H7 (cell line): ENCODE measurements around the gene VTN. TPM values are rescaled to one million over a fixed set of nuclear protein-coding genes. Genes with fewer than 3 reads are reported as not detected.

Experiments used
- DNase-seq: peaks from one replicate; pipeline ENCODE4 v3.0.0; 2012
- H3K27me3 ChIP-seq: 2 replicates; pipeline ENCODE4 v1.6.0; 2011; ENCODE audit warnings: mild to moderate bottlenecking, low read length; ENCODE audit not compliant: control insufficient read depth, insufficient read depth
- H3K36me3 ChIP-seq: replicated peaks from 2 replicates; pipeline ENCODE4 v1.5.1; 2011; ENCODE audit warnings: low read length; ENCODE audit not compliant: control insufficient read depth, insufficient read depth
- H3K4me3 ChIP-seq: 2 replicates; pipeline ENCODE4 v1.5.1; 2011; ENCODE audit warnings: low read depth, mild to moderate bottlenecking, control low read depth, low read length, moderate library complexity; ENCODE audit not compliant: insufficient read depth
- total RNA-seq: library from RNA; depleted of rRNA; stranded (reverse); fragments of >200 nt; shearing (Covaris generic); gene quantifications from 2 replicates; pipeline ENCODE4 v1.2.3, GENCODE V29; 2014

The VTN gene
- total RNA-seq, 1 experiment from 2014 or later, result 0.14 TPM

- H3K27me3 ChIP-seq, result peaks cover 11% of the 10 kb centered on the region
- H3K4me3 ChIP-seq, result no peak overlapping the region
- no peaks in the 10 kb centered on the region for H3K36me3 ChIP-seq
- no peak for DNase-seq
These were observed 20.0 kb upstream of the VTN start for GRCh38 chr17:28390141-28390540.

GRCh38 chr17:28388106-28388505 is 18.0 kb upstream of the VTN start:
- H3K36me3 ChIP-seq, result no peaks in the 10 kb centered on the region
- no peak for DNase-seq
- peaks cover 31% of the 10 kb centered on the region for H3K27me3 ChIP-seq
- no peak overlapping the region for H3K4me3 ChIP-seq

- peaks cover 47% of the 10 kb centered on the region for H3K27me3 ChIP-seq
These were observed 16.3 kb upstream of the VTN start for GRCh38 chr17:28386391-28386790.

DNA sequence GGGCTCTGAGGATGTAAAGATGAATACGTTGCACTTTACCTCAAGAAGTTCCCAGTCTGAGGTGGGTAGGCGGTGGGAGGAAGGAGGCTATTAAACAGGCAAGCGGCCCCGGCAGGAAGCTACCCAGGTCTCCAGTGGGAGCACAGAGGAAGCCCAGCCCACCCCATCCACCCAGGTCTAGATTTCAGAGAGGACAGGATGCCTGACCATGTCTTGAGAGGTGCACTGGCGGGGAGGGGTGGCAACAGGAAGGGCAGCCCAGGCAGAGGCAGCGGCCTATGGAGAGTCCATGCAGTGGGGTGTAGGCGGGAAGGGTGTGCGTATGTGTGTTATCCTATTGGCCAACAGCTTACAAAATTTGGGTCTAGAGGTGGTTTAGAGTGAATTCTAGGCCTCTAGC is 15.3 kb upstream of the VTN start:
- peaks cover 57% of the 10 kb centered on the region for H3K27me3 ChIP-seq
- peak overlapping the region; percentile 63; the same call in 1 of the 2 replicates for H3K4me3 ChIP-seq
- no peak for DNase-seq
- no peaks in the 10 kb centered on the region for H3K36me3 ChIP-seq

More at GRCh38 chr17:28386391-28386790, 16.3 kb upstream of the VTN start:
- H3K4me3 ChIP-seq, result no peak overlapping the region
- no peak for DNase-seq
- no peaks in the 10 kb centered on the region for H3K36me3 ChIP-seq

GRCh38 chr17:28385037-28385400 is 14.9 kb upstream of the VTN start:
- DNase-seq, result no peak
- Histone ChIP-seq H3K27me3 (peaks cover 61% of the 10 kb centered on the region), H3K4me3 (peak overlapping the region; percentile 63), H3K36me3 (no peaks in the 10 kb centered on the region)

DNA sequence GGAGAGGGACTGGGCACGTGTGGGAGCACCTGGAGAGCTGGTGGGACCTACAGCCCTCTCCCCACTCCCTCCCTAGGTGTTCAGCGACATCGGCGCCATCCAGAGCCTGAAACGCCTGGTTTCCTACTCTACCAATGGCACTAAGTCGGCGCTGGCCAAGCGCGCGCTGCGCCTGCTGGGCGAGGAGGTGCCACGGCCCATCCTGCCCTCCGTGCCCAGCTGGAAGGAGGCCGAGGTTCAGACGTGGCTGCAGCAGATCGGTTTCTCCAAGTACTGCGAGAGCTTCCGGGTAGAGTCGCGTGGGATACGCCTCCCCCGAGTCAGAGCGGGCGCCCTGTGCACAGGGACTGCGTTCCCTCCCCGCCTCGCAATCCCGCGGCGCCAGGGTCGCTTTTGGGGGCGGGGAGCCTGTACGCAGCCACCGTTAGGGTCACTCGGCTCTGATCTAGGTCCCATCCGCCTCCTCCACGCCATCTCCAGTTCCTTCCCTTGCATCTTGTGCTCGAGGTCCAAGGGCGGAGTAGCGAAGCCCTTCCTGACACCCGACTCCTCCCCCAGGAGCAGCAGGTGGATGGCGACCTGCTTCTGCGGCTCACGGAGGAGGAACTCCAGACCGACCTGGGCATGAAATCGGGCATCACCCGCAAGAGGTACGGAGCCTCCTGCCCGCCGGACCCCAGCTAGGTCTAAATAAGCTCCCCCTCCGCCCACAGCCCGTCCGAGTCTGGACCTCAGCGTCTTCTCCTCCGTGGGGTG is 14.4 kb upstream of the VTN start:
- H3K4me3 ChIP-seq, result peak overlapping the region; percentile 63
- DNase-seq, result no peak
- no peaks in the 10 kb centered on the region for H3K36me3 ChIP-seq
- peaks cover 63% of the 10 kb centered on the region for H3K27me3 ChIP-seq

DNA sequence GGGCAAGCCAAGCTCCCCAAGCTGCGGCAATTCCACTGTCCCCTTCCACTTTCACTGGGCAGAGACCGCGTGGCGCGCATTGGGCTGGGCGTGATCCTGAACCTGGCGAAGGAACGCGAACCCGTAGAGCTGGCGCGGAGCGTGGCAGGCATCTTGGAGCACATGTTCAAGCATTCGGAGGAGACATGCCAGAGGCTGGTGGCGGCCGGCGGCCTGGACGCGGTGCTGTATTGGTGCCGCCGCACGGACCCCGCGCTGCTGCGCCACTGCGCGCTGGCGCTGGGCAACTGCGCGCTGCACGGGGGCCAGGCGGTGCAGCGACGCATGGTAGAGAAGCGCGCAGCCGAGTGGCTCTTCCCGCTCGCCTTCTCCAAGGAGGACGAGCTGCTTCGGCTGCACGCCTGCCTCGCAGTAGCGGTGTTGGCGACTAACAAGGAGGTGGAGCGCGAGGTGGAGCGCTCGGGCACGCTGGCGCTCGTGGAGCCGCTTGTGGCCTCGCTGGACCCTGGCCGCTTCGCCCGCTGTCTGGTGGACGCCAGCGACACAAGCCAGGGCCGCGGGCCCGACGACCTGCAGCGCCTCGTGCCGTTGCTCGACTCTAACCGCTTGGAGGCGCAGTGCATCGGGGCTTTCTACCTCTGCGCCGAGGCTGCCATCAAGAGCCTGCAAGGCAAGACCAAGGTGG is 11.2 kb upstream of the VTN start:
- Histone ChIP-seq H3K36me3 (no peaks in the 10 kb centered on the region), H3K4me3 (peak overlapping the region; percentile 38), H3K27me3 (peaks cover 65% of the 10 kb centered on the region)
- DNase-seq, result peak; percentile 85

DNA sequence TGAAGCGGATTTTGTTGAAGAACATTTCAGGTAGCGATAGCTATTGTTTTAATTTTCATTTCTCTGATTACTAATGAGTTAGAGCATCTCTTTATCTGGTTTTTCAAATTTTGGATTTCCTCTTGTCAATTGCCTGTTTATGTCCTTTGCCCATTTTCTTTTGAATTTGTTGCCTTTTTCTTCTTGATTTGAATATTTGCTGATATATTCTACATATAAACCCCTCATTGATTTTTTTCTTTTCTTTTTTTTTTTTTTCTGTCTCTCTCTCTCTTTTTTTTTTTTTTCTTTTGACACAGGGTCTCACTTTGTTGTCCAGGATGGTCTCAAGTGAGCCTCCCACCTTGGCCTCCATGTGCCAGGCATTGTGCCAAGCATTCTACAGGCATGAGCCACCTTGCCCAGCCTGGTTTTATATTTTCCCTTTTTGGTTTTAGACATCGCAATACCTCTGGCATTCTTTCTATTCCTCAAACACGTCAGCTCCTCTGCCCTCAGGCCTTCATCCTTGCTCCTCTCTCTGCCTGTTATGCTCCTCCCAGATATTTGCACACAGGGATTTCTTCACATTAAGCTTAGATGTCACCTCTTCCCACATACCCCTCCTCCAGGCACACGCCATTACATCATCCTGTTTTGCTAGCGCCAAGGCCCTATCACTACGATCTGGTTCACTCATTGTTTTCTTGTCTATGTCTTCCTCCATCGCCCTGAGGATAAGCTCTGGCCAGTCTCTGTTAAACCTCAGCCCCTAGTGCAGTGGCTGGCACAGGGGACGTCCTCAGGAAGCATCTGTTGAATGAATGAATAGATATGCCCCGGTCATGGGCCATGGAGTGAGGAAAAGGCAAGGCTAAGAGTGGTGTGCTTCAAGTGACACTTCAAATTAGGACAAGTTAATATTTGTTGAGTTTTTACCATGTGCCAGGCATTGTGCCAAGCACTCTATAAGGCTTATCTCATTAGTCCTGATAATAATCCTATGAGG is 10.0 kb upstream of the VTN start:
- no peak for DNase-seq
- H3K27me3 ChIP-seq, result peaks cover 54% of the 10 kb centered on the region
- no peak overlapping the region for H3K4me3 ChIP-seq
- no peaks in the 10 kb centered on the region for H3K36me3 ChIP-seq

DNA sequence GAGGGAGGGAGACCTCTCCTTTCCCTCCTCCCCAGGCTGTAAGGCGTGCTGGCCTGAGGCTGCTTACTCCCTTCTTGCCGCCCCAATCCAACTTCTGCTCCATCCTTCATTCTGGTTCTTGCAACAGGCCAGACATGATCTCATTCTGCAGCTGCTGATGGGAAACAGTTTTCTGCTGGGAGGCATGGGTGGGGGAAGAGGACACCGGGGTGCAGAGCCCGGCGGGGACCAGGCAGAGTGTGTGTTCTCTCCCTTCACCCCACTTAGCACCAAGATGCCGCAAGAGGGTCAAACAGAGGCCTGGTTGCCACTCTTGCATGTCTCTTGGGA is 2.8 kb upstream of the VTN start:
- no peaks in the 10 kb centered on the region for H3K36me3 ChIP-seq
- no peak for DNase-seq
- H3K4me3 ChIP-seq, result no peak overlapping the region
- peaks cover 20% of the 10 kb centered on the region for H3K27me3 ChIP-seq

DNA sequence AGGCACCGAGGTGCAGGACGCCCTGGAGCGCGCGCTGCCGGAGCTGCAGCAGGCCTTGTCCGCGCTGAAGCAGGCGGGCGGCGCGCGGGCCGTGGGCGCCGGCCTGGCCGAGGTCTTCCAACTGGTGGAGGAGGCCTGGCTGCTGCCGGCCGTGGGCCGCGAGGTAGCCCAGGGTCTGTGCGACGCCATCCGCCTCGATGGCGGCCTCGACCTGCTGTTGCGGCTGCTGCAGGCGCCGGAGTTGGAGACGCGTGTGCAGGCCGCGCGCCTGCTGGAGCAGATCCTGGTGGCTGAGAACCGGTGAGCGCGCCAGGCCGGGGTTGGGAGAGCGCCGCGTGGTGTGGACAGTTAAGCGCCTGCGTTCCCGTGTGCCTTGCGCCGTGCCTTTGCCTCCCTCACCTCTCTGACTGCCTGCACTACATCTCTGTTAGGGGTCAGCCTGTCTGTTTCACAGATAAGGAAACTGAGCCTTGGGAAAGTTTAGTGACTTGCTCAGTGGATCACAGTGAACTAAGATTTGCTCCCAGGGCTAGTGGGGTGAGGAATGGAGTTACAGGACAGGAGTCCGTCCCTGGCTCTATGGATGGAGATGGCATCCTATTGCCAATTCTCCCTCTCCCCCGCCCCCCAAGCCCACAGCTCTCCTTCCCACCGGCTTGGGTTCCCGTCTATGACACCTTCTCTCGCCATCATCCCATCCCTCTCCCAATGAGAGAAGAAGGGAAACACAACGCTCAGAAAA is 2.3 kb upstream of the VTN start:
- Histone ChIP-seq H3K27me3 (peaks cover 20% of the 10 kb centered on the region), H3K4me3 (peak overlapping the region; percentile 60), H3K36me3 (no peaks in the 10 kb centered on the region)
- peak; percentile 79 for DNase-seq

- peak; percentile 99 for DNase-seq
- Histone ChIP-seq H3K27me3 (peaks cover 20% of the 10 kb centered on the region), H3K4me3 (peak within 1 kb of the TSS; percentile 60), H3K36me3 (no peaks in the 10 kb centered on the region)
These were observed 1.4 kb upstream of the VTN start, which contains the start of gene SARM1 for GRCh38 chr17:28371245-28372202. Gene SARM1 (plus strand): TSS chr17:28371694. CDS start chr17:28372033, 339 bp downstream.

DNA sequence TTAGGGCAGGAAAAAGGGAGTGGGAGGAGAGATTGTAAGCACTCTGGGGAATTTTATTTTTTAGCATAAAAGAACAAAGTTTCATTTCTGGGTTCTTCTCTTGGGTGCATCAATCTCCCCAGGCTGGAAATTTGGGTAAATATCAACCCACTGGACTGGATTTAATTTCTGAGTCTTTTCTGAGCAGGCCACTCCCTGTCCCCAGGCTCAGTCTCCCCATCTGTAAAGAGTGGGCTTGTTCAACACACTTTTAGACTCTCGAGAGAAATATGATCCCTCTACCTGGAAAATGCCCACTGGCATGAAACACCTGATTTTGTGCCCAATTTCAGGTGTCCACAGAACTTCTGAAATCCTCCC is 617 bp upstream of the VTN start:
- peaks cover 20% of the 10 kb centered on the region for H3K27me3 ChIP-seq
- H3K36me3 ChIP-seq, result no peaks in the 10 kb centered on the region
- 0 out of 2 replicates have a peak overlapping the region, but pooled peaks have one; percentile 12 for H3K4me3 ChIP-seq
- no peak for DNase-seq

DNA sequence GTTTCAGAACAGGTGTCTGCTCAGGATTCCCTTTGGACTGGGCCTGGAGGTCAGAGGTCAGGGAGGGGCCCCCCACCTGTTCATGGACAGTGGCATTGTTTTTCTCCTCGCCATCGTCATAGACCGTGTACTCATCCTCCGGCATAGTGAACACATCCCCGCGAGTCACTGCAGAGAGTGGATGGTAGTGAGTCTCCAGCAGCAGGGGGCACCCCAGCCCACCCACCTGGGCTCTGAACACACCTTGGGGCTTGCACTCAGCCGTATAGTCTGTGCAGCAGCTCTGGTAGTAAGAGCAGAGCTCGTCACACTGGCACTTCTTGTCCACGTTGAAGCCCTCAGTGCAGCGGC is 448 bp downstream of the VTN start:
- H3K27me3 ChIP-seq, result peaks cover 20% of the 10 kb centered on the region
- H3K4me3 ChIP-seq, result no peak overlapping the region
- DNase-seq, result no peak
- H3K36me3 ChIP-seq, result no peaks in the 10 kb centered on the region
